HepG2 (cell line): ENCODE data around the gene SLC35A2. TPM values are rescaled to one million over a fixed set of nuclear protein-coding genes. Genes with fewer than 3 reads are reported as not detected.

Source experiments
- KMT2B ChIP-seq: IDR thresholded peaks from 2 replicates; pipeline ENCODE4 v1.6.1; 2016; ENCODE audit warnings: missing genetic modification reagents, missing compliant biosample characterization
- MIER3 ChIP-seq: IDR thresholded peaks from 2 replicates; pipeline ENCODE4 v1.6.1; 2016; ENCODE audit warnings: missing compliant biosample characterization, borderline replicate concordance
- MIXL1 ChIP-seq: IDR thresholded peaks from 2 replicates; pipeline ENCODE4 v1.6.1; 2016
- MTF2 ChIP-seq: sonication (generic); formaldehyde crosslinking; IDR thresholded peaks from 2 replicates; pipeline ENCODE4 v1.5.0; 2020; ENCODE audit warnings: missing genetic modification reagents, borderline replicate concordance
- NAIF1 ChIP-seq: sonication (generic); formaldehyde crosslinking; IDR thresholded peaks from 2 replicates; pipeline ENCODE4 v1.5.0; 2020; ENCODE audit warnings: mild to moderate bottlenecking, missing genetic modification reagents, borderline replicate concordance
- NFYC ChIP-seq: IDR thresholded peaks from 2 replicates; pipeline ENCODE4 v1.6.1; 2016; ENCODE audit warnings: missing genetic modification reagents, missing compliant biosample characterization
- NR1H2 ChIP-seq: sonication (generic); formaldehyde crosslinking; IDR thresholded peaks from 2 replicates; pipeline ENCODE4 v1.8.1; 2022; ENCODE audit warnings: low read depth, missing genetic modification reagents, borderline replicate concordance
- RFX5 ChIP-seq: IDR thresholded peaks from 2 replicates; pipeline ENCODE4 v1.6.1; 2011; ENCODE audit warnings: low read depth, low read length, improper control_type of control experiment
- SOX6 ChIP-seq, 2 experiments: fragments of 450-650 bp in 1 of 2; sonication (generic) in 1 of 2; formaldehyde crosslinking in 1 of 2; IDR thresholded peaks; 2 replicates each; pipeline versions ENCODE4 v1.4.0 to v1.6.1; 2017 to 2020; ENCODE audit warnings: antibody characterized with exemption in 1 of 2, mild to moderate bottlenecking in 1 of 2, missing genetic modification reagents in 1 of 2
- SP5 ChIP-seq: IDR thresholded peaks from 2 replicates; pipeline ENCODE4 v1.6.1; 2016; ENCODE audit warnings: low read depth, borderline replicate concordance
- THRA ChIP-seq: sonication (generic); formaldehyde crosslinking; IDR thresholded peaks from 2 replicates; pipeline ENCODE4 v1.4.0; 2020; ENCODE audit warnings: missing genetic modification reagents, borderline replicate concordance
- TOPORS ChIP-seq: sonication (generic); formaldehyde crosslinking; IDR thresholded peaks from 2 replicates; pipeline ENCODE4 v1.8.0; 2023; ENCODE audit warnings: mild to moderate bottlenecking, missing genetic modification reagents
- ZNF274 ChIP-seq: sonication (generic); formaldehyde crosslinking; IDR thresholded peaks from 2 replicates; pipeline ENCODE4 v1.5.1; 2020; ENCODE audit warnings: mild to moderate bottlenecking, missing genetic modification reagents
- ZNF768 ChIP-seq: sonication (generic); formaldehyde crosslinking; IDR thresholded peaks from 2 replicates; pipeline ENCODE4 v1.4.0; 2020; ENCODE audit warnings: missing genetic modification reagents
- ZNF788 ChIP-seq: sonication (generic); formaldehyde crosslinking; IDR thresholded peaks from 2 replicates; pipeline ENCODE4 v1.5.0; 2020; ENCODE audit warnings: mild to moderate bottlenecking, missing genetic modification reagents, borderline replicate concordance
- polyA plus RNA-seq, 8 experiments: library from polyadenylated mRNA; depleted of rRNA in 3 of 8; stranded (reverse) in 7 of 8; unstranded in 1 of 8; fragments of >200 nt; fragmentation: Illumina TruSeq in 4 of 8; extraction: Trizol in 4 of 8; gene quantifications; 2 replicates each; pipeline versions ENCODE4 v1.2.1 to v1.2.3, GENCODE V29; 2011 to 2016; ENCODE audit warnings: low read depth in 4 of 8, missing spikeins in 1 of 8, mixed read lengths in 1 of 8; ENCODE audit not compliant: insufficient read depth in 1 of 8
- total RNA-seq, 5 experiments: library from RNA; depleted of rRNA; stranded (reverse); fragments of >200 nt; fragmentation: Illumina TruSeq; extraction: Trizol; gene quantifications; 2 replicates each; pipeline ENCODE4 v1.2.3, GENCODE V29; 2016; ENCODE audit warnings: low read depth in 1 of 5
- TF ChIP-seq, protein P1 (sequence below), 2 experiments: sonication (generic) in 1 of 2; formaldehyde crosslinking in 1 of 2; IDR thresholded peaks; 2 replicates each; pipeline versions ENCODE4 v1.4.0 to v1.6.1; 2016 to 2020; ENCODE audit warnings: borderline replicate concordance in 1 of 2, low read depth in 1 of 2, mild to moderate bottlenecking in 1 of 2, missing genetic modification reagents in 1 of 2
- TF ChIP-seq, protein P2 (sequence below): sonication (generic); formaldehyde crosslinking; IDR thresholded peaks from 2 replicates; pipeline ENCODE4 v1.8.1; 2022; ENCODE audit warnings: low read depth, mild to moderate bottlenecking, missing genetic modification reagents
- TF ChIP-seq, protein P3 (sequence below): sonication (generic); formaldehyde crosslinking; IDR thresholded peaks from 2 replicates; pipeline ENCODE4 v1.4.0; 2020; ENCODE audit warnings: missing genetic modification reagents

The SLC35A2 gene
- total and polyA plus RNA-seq, 2 of the 13 experiments (the other 11 are each of a cell fraction or from before 2014, with no cell fraction given) = 32.1 to 40.8 TPM

DNA sequence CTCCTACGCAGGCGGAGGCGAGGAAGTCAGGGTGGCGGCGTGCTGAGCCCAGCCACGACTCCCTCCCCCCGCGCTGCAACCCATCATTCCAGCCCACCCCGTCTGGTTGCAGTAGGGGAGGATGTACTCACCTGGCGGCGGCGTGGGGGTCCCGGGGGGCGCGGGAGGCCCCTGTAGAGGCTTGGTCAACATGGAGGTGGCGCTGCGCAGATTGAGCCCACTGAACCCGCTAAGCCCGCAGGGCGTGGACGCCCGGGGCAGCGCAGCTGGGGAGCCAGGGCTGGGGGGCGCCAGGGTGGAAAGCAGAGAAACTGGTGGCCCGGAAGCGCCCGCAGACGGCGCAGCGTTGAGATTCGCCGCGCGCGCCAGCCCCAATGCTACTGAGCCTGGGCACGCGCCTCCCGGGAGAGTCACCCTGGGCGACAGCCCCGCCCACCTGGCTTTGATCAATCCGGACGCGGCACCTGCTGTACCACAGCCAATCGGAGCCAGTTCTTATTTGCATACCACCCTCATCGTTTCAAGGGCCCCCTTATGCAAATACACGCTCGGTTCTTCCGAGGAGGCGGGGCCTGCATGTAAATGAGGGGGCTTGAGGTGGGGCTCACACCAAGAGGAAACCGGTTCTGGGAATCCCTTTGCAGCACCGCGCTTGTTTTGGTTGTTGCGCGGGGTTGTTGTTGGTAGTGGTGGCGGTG lies 7.3 kb upstream of the SLC35A2 start, which contains the start of gene PIM2 (continued):
- 0 out of 2 replicates have a peak, but pooled peaks have one; percentile 31 for TF ChIP-seq ZNF274 (CRISPR knock-in tag)
- TF ChIP-seq ZNF788 = no peak; the same call in 1 of the 2 replicates
- TF ChIP-seq KMT2B (CRISPR knock-in tag) = no peak
- TF ChIP-seq TOPORS (CRISPR knock-in tag) = no peak
- TF ChIP-seq NFYC (CRISPR knock-in tag) = peak; percentile 74
- TF ChIP-seq MTF2 = no peak
- TF ChIP-seq MIXL1 = no peak
- TF ChIP-seq MIER3 (CRISPR knock-in tag) = no peak
- TF ChIP-seq NAIF1 (CRISPR knock-in tag) = no peak
- TF ChIP-seq RFX5 = no peak
- TF ChIP-seq SP5 = no peak
- no peak for TF ChIP-seq ZNF768
- no peak for TF ChIP-seq NR1H2
- TF ChIP-seq, protein P1, sequence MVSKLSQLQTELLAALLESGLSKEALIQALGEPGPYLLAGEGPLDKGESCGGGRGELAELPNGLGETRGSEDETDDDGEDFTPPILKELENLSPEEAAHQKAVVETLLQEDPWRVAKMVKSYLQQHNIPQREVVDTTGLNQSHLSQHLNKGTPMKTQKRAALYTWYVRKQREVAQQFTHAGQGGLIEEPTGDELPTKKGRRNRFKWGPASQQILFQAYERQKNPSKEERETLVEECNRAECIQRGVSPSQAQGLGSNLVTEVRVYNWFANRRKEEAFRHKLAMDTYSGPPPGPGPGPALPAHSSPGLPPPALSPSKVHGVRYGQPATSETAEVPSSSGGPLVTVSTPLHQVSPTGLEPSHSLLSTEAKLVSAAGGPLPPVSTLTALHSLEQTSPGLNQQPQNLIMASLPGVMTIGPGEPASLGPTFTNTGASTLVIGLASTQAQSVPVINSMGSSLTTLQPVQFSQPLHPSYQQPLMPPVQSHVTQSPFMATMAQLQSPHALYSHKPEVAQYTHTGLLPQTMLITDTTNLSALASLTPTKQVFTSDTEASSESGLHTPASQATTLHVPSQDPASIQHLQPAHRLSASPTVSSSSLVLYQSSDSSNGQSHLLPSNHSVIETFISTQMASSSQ (IDR thresholded peaks at IDR 0.05; ENCODE audit: low read depth) = no peak
- TF ChIP-seq, protein P1 (CRISPR knock-in tag; IDR thresholded peaks at IDR 0.05; ENCODE audit: borderline replicate concordance) = no peak
- TF ChIP-seq THRA (CRISPR knock-in tag) = 0 out of 2 replicates have a peak, but pooled peaks have one; percentile 18
- TF ChIP-seq, protein P2, sequence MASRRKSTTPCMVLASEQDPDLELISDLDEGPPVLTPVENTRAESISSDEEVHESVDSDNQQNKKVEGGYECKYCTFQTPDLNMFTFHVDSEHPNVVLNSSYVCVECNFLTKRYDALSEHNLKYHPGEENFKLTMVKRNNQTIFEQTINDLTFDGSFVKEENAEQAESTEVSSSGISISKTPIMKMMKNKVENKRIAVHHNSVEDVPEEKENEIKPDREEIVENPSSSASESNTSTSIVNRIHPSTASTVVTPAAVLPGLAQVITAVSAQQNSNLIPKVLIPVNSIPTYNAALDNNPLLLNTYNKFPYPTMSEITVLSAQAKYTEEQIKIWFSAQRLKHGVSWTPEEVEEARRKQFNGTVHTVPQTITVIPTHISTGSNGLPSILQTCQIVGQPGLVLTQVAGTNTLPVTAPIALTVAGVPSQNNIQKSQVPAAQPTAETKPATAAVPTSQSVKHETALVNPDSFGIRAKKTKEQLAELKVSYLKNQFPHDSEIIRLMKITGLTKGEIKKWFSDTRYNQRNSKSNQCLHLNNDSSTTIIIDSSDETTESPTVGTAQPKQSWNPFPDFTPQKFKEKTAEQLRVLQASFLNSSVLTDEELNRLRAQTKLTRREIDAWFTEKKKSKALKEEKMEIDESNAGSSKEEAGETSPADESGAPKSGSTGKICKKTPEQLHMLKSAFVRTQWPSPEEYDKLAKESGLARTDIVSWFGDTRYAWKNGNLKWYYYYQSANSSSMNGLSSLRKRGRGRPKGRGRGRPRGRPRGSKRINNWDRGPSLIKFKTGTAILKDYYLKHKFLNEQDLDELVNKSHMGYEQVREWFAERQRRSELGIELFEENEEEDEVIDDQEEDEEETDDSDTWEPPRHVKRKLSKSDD (CRISPR knock-in tag) = no peak
- TF ChIP-seq, protein P3, sequence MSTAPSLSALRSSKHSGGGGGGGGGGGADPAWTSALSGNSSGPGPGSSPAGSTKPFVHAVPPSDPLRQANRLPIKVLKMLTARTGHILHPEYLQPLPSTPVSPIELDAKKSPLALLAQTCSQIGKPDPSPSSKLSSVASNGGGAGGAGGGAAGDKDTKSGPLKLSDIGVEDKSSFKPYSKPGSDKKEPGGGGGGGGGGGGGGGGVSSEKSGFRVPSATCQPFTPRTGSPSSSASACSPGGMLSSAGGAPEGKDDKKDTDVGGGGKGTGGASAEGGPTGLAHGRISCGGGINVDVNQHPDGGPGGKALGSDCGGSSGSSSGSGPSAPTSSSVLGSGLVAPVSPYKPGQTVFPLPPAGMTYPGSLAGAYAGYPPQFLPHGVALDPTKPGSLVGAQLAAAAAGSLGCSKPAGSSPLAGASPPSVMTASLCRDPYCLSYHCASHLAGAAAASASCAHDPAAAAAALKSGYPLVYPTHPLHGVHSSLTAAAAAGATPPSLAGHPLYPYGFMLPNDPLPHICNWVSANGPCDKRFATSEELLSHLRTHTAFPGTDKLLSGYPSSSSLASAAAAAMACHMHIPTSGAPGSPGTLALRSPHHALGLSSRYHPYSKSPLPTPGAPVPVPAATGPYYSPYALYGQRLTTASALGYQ (CRISPR knock-in tag) = no peak
- no peak for TF ChIP-seq SOX6 (IDR thresholded peaks at IDR 0.05)
- TF ChIP-seq SOX6 (CRISPR knock-in tag; IDR thresholded peaks at IDR 0.05) = 0 out of 2 replicates have a peak, but pooled peaks have one; percentile 22
